Glutamatergic neuron (in vitro differentiated cells): ENCODE measurements around the gene MAMDC2. TPM values are rescaled to one million over a fixed set of nuclear protein-coding genes. Genes with fewer than 3 reads are reported as not detected.
A peak's percentile ranks its signal among the peaks of the same experiment; 100 is the strongest.

Experiments
- DNase-seq: peaks from one replicate; pipeline ENCODE4 v3.0.0; 2022
- H3K27ac Mint-ChIP-seq: one replicate; pipeline ENCODE4 v1.8.0; 2020; ENCODE audit warnings: mild to moderate bottlenecking, mixed read lengths, inconsistent platforms; ENCODE audit not compliant: unreplicated experiment
- H3K27me3 Mint-ChIP-seq: one replicate; pipeline ENCODE4 v1.8.0; 2020; ENCODE audit warnings: mild to moderate bottlenecking, moderate library complexity, mixed read lengths, inconsistent platforms; ENCODE audit not compliant: unreplicated experiment
- H3K36me3 Mint-ChIP-seq: one replicate; pipeline ENCODE4 v1.8.0; 2020; ENCODE audit warnings: mild to moderate bottlenecking, mixed read lengths, inconsistent platforms; ENCODE audit not compliant: unreplicated experiment
- H3K4me1 Mint-ChIP-seq: one replicate; pipeline ENCODE4 v1.8.0; 2020; ENCODE audit warnings: mild to moderate bottlenecking, low read depth, mixed read lengths, inconsistent platforms; ENCODE audit not compliant: unreplicated experiment
- H3K4me3 Mint-ChIP-seq: one replicate; pipeline ENCODE4 v1.8.0; 2020; ENCODE audit warnings: mild to moderate bottlenecking, mixed read lengths, inconsistent platforms; ENCODE audit not compliant: unreplicated experiment
- H3K9me3 Mint-ChIP-seq: one replicate; pipeline ENCODE4 v1.8.0; 2020; ENCODE audit warnings: mild to moderate bottlenecking, moderate library complexity, mixed read lengths, inconsistent platforms; ENCODE audit not compliant: unreplicated experiment
- CTCF ChIP-seq: fragments of 200-600 bp; sonication (generic); IDR thresholded peaks from one replicate; pipeline ENCODE4 v1.5.0; 2021; ENCODE audit not compliant: partially characterized antibody, unreplicated experiment
- total RNA-seq: library from RNA; stranded (reverse); fragmentation: NEBNext Ultra II Directional; extraction: Animal tissue kit (Norgen Biotek cat#: 25700); gene quantifications from one replicate; pipeline ENCODE4 v1.2.1, GENCODE V29; 2021; ENCODE audit not compliant: unreplicated experiment

Gene MAMDC2
- total RNA-seq, 1 donor from 2014 or later, result 0.22 TPM

- DNase-seq, result no peak
Observed at GRCh38 chr9:70042461-70043215, 1.0 kb upstream of the MAMDC2 start.

GRCh38 chr9:70043285-70043684 lies 363 bp upstream of the MAMDC2 start:
- H3K4me3 Mint-ChIP-seq, result peak overlapping the region; percentile 81
- peaks cover 25% of the 10 kb centered on the region for H3K4me1 Mint-ChIP-seq
- no peak for DNase-seq
- peaks cover 36% of the 10 kb centered on the region for H3K27me3 Mint-ChIP-seq
- H3K36me3 Mint-ChIP-seq, result peaks cover 2% of the 10 kb centered on the region
- no peak for TF ChIP-seq CTCF
- H3K27ac Mint-ChIP-seq, result no peak overlapping the region
- H3K9me3 Mint-ChIP-seq, result peaks cover 7% of the 10 kb centered on the region

More at GRCh38 chr9:70042461-70043215, 1.0 kb upstream of the MAMDC2 start:
- Mint-ChIP-seq H3K4me3 (peak overlapping the region; percentile 4), H3K27me3 (peaks cover 38% of the 10 kb centered on the region), H3K36me3 (peaks cover 5% of the 10 kb centered on the region), H3K4me1 (peaks cover 25% of the 10 kb centered on the region), H3K9me3 (peaks cover 11% of the 10 kb centered on the region), H3K27ac (no peak overlapping the region)
- TF ChIP-seq CTCF, result no peak

- H3K27ac Mint-ChIP-seq, result no peak overlapping the region
- no peaks in the 10 kb centered on the region for H3K36me3 Mint-ChIP-seq
- H3K27me3 Mint-ChIP-seq, result peaks cover 33% of the 10 kb centered on the region
Observed at GRCh38 chr9:70044490-70045307, 1.1 kb downstream of the MAMDC2 start.

GRCh38 chr9:70045452-70045851 lies 1.8 kb downstream of the MAMDC2 start:
- H3K4me1 Mint-ChIP-seq, result peaks cover 21% of the 10 kb centered on the region
- no peaks in the 10 kb centered on the region for H3K36me3 Mint-ChIP-seq
- DNase-seq, result no peak
- peaks cover 6% of the 10 kb centered on the region for H3K9me3 Mint-ChIP-seq
- TF ChIP-seq CTCF, result no peak
- peak overlapping the region; percentile 12 for H3K4me3 Mint-ChIP-seq
- H3K27me3 Mint-ChIP-seq, result peaks cover 31% of the 10 kb centered on the region
- no peak overlapping the region for H3K27ac Mint-ChIP-seq

More at GRCh38 chr9:70044490-70045307, 1.1 kb downstream of the MAMDC2 start:
- TF ChIP-seq CTCF, result no peak
- peaks cover 6% of the 10 kb centered on the region for H3K9me3 Mint-ChIP-seq
- H3K4me1 Mint-ChIP-seq, result peaks cover 25% of the 10 kb centered on the region
- peak overlapping the region; percentile 81 for H3K4me3 Mint-ChIP-seq
- DNase-seq, result no peak
